ENCODE results near the gene PSMG3.

- TF ChIP-seq, protein P1, sequence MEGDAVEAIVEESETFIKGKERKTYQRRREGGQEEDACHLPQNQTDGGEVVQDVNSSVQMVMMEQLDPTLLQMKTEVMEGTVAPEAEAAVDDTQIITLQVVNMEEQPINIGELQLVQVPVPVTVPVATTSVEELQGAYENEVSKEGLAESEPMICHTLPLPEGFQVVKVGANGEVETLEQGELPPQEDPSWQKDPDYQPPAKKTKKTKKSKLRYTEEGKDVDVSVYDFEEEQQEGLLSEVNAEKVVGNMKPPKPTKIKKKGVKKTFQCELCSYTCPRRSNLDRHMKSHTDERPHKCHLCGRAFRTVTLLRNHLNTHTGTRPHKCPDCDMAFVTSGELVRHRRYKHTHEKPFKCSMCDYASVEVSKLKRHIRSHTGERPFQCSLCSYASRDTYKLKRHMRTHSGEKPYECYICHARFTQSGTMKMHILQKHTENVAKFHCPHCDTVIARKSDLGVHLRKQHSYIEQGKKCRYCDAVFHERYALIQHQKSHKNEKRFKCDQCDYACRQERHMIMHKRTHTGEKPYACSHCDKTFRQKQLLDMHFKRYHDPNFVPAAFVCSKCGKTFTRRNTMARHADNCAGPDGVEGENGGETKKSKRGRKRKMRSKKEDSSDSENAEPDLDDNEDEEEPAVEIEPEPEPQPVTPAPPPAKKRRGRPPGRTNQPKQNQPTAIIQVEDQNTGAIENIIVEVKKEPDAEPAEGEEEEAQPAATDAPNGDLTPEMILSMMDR (optimal IDR thresholded peaks at IDR 0.05 in 1 of 3, IDR thresholded peaks at IDR 0.05 in 1 of 3, conservative IDR thresholded peaks at IDR 0.05 in 1 of 3; ENCODE audit: extremely low read depth in 1 of 3, insufficient read depth in 2 of 3, low read length in 3 of 3): no peak
- no peak for TF ChIP-seq EZH2 (IDR thresholded peaks at IDR 0.05; ENCODE audit: low read length)
Measured at GRCh38 chr7:1539882-1540775, 29.7 kb downstream of the PSMG3 start.
